ENCODE data around the gene TMEM114.

The TMEM114 gene

GRCh38 chr16:8589900-8590688, at the start of gene TMEM114:
TSS of gene TMEM114 (minus strand) at chr16:8590511. CDS start at chr16:8589838, 673 bp downstream.
- no peak for DNase-seq

GRCh38 chr16:8639694-8640093, 49.4 kb upstream of the TMEM114 start:
- no peak for DNase-seq

- DNase-seq: no peak
These were observed 44.9 kb upstream of the TMEM114 start for GRCh38 chr16:8634991-8635736.

DNA sequence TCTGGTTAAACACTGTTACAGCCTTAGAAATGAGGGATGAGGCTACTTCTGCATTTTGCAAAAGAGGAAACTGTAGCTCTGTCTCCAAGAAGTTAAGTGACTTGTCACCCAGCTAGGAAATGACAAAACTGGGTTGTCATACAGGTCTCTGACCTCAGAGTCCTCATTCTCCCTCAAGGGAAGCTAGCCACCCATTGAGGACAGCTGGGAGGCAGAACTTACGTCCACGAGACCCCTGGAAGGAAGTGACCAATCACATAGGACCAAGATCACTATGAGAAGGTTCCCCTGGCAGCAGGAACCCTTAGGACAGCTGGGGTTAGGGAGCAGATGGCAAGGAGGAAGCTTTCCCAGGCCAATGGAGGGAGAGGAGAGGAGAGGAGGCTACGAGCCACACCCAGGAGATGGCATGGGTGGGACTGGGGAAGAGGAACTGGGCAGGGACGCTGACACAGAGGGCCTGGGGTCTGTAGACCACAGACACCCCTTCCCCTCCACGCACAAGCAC, 42.4 kb upstream of the TMEM114 start:
- DNase-seq: no peak

GRCh38 chr16:8631818-8632465, 41.6 kb upstream of the TMEM114 start:
- no peak for DNase-seq

DNA sequence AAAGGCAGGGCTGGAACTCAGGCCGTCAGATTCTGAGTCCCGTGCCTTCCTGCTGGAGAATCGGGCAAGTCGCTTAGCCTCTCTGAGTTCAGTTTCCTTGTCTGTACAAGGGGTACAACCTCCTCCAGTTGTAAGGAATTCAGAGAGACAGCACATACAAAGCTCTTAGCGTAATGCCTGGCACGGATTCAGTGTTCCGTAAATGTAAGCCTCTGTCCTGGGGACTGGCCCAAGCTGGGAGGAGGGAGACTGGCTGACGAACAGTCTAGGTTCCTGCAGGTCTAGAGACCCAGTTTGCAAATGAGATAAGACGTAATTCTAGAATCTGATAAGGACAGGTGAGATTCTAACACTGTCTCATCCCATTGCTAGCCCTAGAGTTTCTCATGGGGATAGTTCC, 41.1 kb upstream of the TMEM114 start:
- no peak for DNase-seq

DNA sequence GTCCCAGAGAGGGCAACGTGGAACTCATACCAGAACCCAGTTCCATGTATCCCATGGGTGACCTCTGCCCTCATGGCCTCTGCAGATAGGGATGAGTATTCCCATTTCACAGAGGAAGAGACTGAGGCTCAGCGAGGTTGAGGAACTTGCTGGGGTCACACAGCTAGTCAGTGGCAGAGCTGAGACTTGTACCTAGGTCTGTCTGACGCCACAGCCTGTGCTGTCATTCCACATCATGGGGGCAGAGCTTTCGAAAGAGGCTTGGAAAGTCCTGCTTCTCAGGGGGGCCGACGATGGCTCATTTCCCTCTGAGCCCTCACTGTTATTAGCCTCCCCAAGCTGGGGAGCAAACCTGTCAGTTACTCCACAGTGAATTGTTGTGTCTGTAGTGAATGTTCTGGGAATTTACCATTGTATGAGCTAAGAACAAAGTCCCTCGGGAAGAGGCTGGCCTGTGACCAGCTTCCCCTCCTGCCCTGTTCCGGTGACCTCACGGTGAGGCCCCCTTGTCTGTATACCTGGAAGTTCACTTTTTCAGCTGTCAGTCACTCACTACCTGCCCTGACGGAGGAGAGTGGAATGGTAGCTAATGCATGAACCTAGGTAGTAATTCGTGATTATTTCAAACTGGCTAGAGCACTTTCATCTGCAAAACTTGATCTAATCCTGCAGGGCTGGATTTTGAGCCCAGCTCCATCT, 40.1 kb upstream of the TMEM114 start:
- no peak for DNase-seq

- DNase-seq: no peak
These were observed 38.8 kb upstream of the TMEM114 start for GRCh38 chr16:8628981-8629725.

GRCh38 chr16:8627456-8627855, 37.1 kb upstream of the TMEM114 start:
- DNase-seq: no peak

DNA sequence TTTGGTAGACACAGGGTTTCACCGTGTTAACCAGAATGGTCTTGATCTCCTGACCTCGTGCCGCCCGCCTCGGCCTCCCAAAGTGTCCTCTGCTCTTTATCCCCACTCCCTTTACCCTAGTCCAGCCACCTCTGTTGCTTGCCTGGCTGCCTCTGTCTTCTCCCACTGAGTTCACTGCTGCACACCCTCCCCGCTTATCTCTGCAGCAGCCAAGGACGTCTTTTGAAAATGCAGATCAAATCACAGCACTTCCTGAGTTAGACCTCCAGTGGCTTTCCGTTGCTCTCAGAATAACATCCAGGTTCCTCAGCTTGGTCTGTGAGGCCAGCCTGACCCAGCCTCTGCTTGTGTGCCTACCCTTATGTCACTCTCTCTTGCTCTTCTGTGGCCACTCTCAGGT, 36.6 kb upstream of the TMEM114 start:
- DNase-seq: no peak

DNA sequence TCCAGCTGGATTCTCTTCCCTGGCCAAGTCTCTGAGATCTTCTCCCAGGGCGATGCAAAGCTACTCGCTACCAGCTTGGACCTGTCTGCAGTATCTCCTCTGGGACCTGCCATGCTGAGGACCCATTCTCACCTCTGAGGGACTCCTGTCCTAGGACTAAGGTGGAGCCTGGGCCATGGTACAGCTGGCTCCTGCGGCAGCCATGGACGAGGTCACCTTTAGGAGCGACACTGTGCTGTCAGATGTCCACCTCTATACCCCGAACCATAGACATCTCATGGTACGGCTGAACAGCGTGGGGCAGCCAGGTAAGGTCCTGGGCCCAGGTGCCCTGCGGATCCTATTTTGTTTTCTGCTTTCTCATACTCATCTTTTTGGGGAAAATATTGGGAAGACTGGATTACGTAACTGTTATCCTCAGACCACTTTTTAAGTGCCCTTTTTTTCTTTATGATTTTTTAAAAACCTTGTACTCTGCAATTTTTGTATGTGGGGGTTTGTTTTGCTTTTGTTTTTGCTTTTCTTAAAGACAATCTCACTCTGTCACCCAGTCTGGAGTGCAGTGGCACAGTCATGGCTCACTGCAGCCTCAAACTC, 35.3 kb upstream of the TMEM114 start:
- no peak for DNase-seq

- no peak for DNase-seq
These were observed 33.3 kb upstream of the TMEM114 start for GRCh38 chr16:8623634-8624033.

DNA sequence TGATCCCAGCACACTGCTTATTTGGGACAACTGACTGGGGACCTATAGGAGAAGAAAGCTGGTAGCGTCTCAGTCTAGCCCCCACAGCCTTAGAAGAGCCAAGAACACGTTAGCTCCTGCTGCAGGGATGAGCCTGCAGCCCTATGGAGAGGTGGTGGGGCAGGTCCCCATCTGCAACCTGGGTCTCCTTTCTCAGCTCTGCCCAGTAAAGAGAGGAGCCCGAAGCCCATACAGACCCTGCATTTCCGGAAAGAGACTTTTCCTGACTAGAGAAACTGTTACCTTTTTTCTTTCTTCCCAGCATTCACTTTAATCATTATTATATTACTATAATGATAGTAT, 32.0 kb upstream of the TMEM114 start:
- DNase-seq: no peak

GRCh38 chr16:8621572-8622314, 31.4 kb upstream of the TMEM114 start, which contains the start of gene METTL22:
TSS of gene METTL22 (plus strand) at chr16:8621698. CDS start at chr16:8625666, 3,968 bp downstream.
- DNase-seq: peak; percentile 96

DNA sequence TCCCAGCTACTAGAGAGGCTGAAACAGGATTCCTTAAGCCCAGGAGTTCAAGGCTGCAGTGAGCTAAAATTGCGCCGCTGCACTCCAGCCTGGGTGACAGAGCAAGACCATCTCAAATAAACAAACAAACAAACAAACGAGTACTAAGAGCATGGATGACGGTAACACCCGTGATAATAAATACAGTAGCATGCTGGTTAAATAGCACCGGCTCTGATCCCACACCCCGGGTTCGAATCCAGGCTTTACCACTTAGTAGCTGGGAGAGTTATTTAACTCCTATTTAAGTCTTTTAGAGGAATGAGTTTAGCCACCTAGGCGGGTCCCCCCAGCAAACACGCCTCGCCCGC, 30.9 kb upstream of the TMEM114 start:
- DNase-seq: no peak

DNA sequence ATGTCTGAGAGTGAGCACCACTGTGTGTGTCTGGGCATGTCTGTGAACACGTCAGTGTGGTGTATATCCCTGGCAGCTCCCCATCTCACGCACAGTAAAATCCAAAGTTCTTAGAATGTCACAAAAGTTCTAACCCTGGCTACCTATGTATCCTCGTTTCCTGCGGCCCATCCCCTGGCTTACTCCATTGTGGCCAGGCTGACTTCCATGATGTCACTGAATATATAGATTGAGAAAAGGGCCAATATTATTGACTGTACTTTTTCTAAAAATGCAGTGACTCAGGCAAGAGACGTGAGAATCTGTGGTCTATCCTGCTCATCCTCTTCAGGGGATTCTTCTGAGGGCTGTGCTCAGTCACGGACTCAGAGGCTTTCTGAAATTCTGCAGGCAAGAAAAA, 30.2 kb upstream of the TMEM114 start:
- no peak for DNase-seq

- no peak for DNase-seq
These were observed 29.5 kb upstream of the TMEM114 start for GRCh38 chr16:8619671-8620370.

- no peak for DNase-seq
These were observed 24.2 kb upstream of the TMEM114 start for GRCh38 chr16:8614435-8615029.

DNA sequence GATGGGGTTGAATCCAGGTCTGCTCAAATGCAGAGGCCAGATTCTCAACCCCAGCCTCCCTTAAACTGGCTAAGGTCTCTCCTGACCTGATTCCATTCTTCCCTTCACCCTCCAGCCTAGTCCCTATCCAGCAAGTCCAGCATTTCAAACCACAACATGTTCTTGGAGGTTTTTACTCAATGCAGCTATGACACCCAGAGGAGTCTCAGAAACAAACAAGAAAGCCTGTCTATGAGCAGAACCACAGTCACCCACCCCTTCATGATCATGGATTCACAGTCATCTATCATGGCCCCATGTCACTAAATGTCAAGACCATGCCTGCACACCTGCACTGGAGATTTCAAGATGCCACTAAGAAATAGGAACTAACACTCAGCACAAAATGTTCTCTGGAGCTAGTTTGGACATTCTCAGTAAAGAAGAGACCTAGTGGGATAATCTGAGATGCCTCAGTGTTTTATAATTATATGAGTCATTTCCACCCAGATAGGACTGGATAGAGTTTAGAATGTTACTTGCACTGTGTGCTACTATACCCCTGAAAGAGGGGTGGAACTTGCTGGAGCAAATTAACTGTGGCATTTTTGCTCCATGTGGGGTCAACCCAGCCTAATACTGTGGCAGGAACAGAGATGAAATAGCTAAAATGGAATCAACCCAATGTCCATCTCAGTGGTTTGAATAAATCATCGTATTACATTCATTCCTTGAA, 21.7 kb upstream of the TMEM114 start:
- DNase-seq: no peak
